Esophagus (tissue), 2 donors: Measurements from ENCODE around the gene BUB1. TPM values are rescaled to one million over a fixed set of nuclear protein-coding genes. Genes with fewer than 3 reads are reported as not detected.
"Not testable (repeated sequence)": the region's sequence is repeated elsewhere in the genome, so short reads cannot be mapped to it uniquely, and the experiment has no call there.

Source experiments
- H3K27ac ChIP-seq, 2 donors: one replicate each; pipeline ENCODE4 v1.5.1; 2013; ENCODE audit warnings: low read depth in 2 of 2, mild to moderate bottlenecking in 2 of 2, inconsistent platforms in 1 of 2, low read length in 1 of 2, moderate library complexity in 1 of 2
- H3K27me3 ChIP-seq, 2 donors: one replicate each; pipeline ENCODE4 v1.6.1; 2013; ENCODE audit warnings: low read length in 2 of 2, control low read depth in 1 of 2, mild to moderate bottlenecking in 1 of 2; ENCODE audit not compliant: insufficient read depth in 2 of 2, control insufficient read depth in 1 of 2
- H3K36me3 ChIP-seq, 2 donors: one replicate each; pipeline ENCODE4 v1.6.1; 2013; ENCODE audit warnings: low read length in 1 of 2; ENCODE audit not compliant: control insufficient read depth in 2 of 2, insufficient read depth in 2 of 2
- H3K4me1 ChIP-seq, 2 donors: one replicate each; pipeline ENCODE4 v1.6.1; 2013; ENCODE audit warnings: low read length in 1 of 2; ENCODE audit not compliant: control insufficient read depth in 2 of 2, insufficient read depth in 2 of 2
- H3K4me3 ChIP-seq, 2 donors: one replicate each; pipeline ENCODE4 v1.5.1; 2013; ENCODE audit warnings: low read length in 2 of 2, mild to moderate bottlenecking in 2 of 2, low read depth in 1 of 2, moderate library complexity in 1 of 2
- H3K9me3 ChIP-seq, 2 donors: one replicate each; pipeline ENCODE4 v1.6.1; 2013; ENCODE audit warnings: mild to moderate bottlenecking in 2 of 2, low read depth in 1 of 2, low read length in 1 of 2, moderate library complexity in 1 of 2; ENCODE audit not compliant: control insufficient read depth in 2 of 2, insufficient read depth in 1 of 2
- WGBS, 2 donors: extraction: QIAGEN DNeasy Blood & Tissue Kit; methylation state at CpG; one replicate each; pipeline ENCODE4 v1.1.7; 2013; 5-methylcytosine and 5-hydroxymethylcytosine counted together
- polyA plus RNA-seq, 2 donors: library from polyadenylated mRNA; stranded (reverse); fragments of 200-250 nt; gene quantifications; one replicate each; pipeline ENCODE4 v1.2.3, GENCODE V29; 2013
- donor health status: healthy with polysubstance abuse.
- donor health status: Bipolar disorder and iron deficiency.

BUB1 gene
- polyA plus RNA-seq, 2 donors: 2.3 to 5.3 TPM

- Histone ChIP-seq H3K27me3 (no peaks in the 10 kb centered on the region), H3K36me3 (no peaks in the 10 kb centered on the region), H3K4me1 (no peaks in the 10 kb centered on the region), H3K9me3 (peaks cover 0 to under 1% of the 10 kb centered on the region in 2 donors), H3K4me3 (no peak overlapping the region), H3K27ac (no peak overlapping the region)
- 64% methylated on average over 3 of the region's 3 CpGs for WGBS, 2 donors
Measured at GRCh38 chr2:110716959-110717645, 39.2 kb upstream of the BUB1 start.

GRCh38 chr2:110714452-110715224 is 36.8 kb upstream of the BUB1 start:
- H3K9me3 ChIP-seq: peaks cover 0 to 4% of the 10 kb centered on the region in 2 donors
- no peaks in the 10 kb centered on the region for H3K36me3 ChIP-seq
- H3K27me3 ChIP-seq: peaks cover 0 to 3% of the 10 kb centered on the region in 2 donors
- H3K27ac ChIP-seq: no peak overlapping the region
- H3K4me3 ChIP-seq: no peak overlapping the region
- peaks cover 0 to 2% of the 10 kb centered on the region in 2 donors for H3K4me1 ChIP-seq
- WGBS, 2 donors: 74 to 76% methylated on average over 6 of the region's 6 CpGs

GRCh38 chr2:110713513-110714362 is 35.9 kb upstream of the BUB1 start:
- H3K4me1 ChIP-seq: peaks cover 0 to 2% of the 10 kb centered on the region in 2 donors
- H3K9me3 ChIP-seq: peaks cover 0 to 4% of the 10 kb centered on the region in 2 donors
- H3K27me3 ChIP-seq: peaks cover 0 to 3% of the 10 kb centered on the region in 2 donors
- H3K36me3 ChIP-seq: no peaks in the 10 kb centered on the region
- 75 to 82% methylated on average over 6 of the region's 6 CpGs for WGBS, 2 donors
- no peak overlapping the region for H3K4me3 ChIP-seq
- H3K27ac ChIP-seq: no peak overlapping the region

- Histone ChIP-seq H3K27me3 (peaks cover 0 to 3% of the 10 kb centered on the region in 2 donors), H3K4me3 (no peak overlapping the region), H3K27ac (no peak overlapping the region), H3K36me3 (no peaks in the 10 kb centered on the region), H3K4me1 (peaks cover 0 to 2% of the 10 kb centered on the region in 2 donors), H3K9me3 (peaks cover 0 to 4% of the 10 kb centered on the region in 2 donors)
- 92 to 96% methylated on average over 1 of the region's 1 CpG for WGBS, 2 donors
Measured at GRCh38 chr2:110712737-110713136, 34.9 kb upstream of the BUB1 start.

GRCh38 chr2:110708455-110708854 is 30.6 kb upstream of the BUB1 start:
- peaks cover 0 to 3% of the 10 kb centered on the region in 2 donors for H3K27me3 ChIP-seq
- WGBS, 2 donors: 19% methylated on average over 1 of the region's 1 CpG

GRCh38 chr2:110707386-110707965 is 29.6 kb upstream of the BUB1 start:
- peaks cover 0 to 3% of the 10 kb centered on the region in 2 donors for H3K27me3 ChIP-seq
- no peak overlapping the region for H3K27ac ChIP-seq
- peaks cover 0 to 4% of the 10 kb centered on the region in 2 donors for H3K9me3 ChIP-seq
- whole genome bisulfite sequencing, 2 donors: 70 to 79% methylated on average over 1 of the region's 1 CpG
- H3K4me1 ChIP-seq: peaks cover 0 to 2% of the 10 kb centered on the region in 2 donors
- no peaks in the 10 kb centered on the region for H3K36me3 ChIP-seq
- H3K4me3 ChIP-seq: no peak overlapping the region

More at GRCh38 chr2:110708455-110708854, 30.6 kb upstream of the BUB1 start:
- Histone ChIP-seq H3K4me1 (peaks cover 0 to 2% of the 10 kb centered on the region in 2 donors), H3K9me3 (peaks cover 0 to 4% of the 10 kb centered on the region in 2 donors), H3K36me3 (no peaks in the 10 kb centered on the region), H3K27ac (no peak overlapping the region), H3K4me3 (no peak overlapping the region)

- WGBS, 2 donors: 45 to 46% methylated on average over 2 of the region's 2 CpGs
- Histone ChIP-seq H3K4me1 (no peaks in the 10 kb centered on the region), H3K27ac (no peak overlapping the region), H3K4me3 (no peak overlapping the region), H3K36me3 (no peaks in the 10 kb centered on the region), H3K9me3 (no peaks in the 10 kb centered on the region), H3K27me3 (peaks cover 0 to 3% of the 10 kb centered on the region in 2 donors)
Measured at GRCh38 chr2:110702514-110703380, 24.9 kb upstream of the BUB1 start.

- not testable (repeated sequence) for H3K27ac ChIP-seq, H3K36me3 ChIP-seq, H3K27me3 ChIP-seq, H3K4me3 ChIP-seq, H3K9me3 ChIP-seq, H3K4me1 ChIP-seq
- WGBS, 2 donors: no CpG with 5 or more reads among the region's 6 CpGs
Measured at GRCh38 chr2:110698253-110698652, 20.4 kb upstream of the BUB1 start.
